H9 (cell line): ENCODE results near the gene PKN3. TPM values are rescaled to one million over a fixed set of nuclear protein-coding genes. Genes with fewer than 3 reads are reported as not detected.

Experiments
- DNase-seq: peaks from one replicate; pipeline ENCODE4 v3.0.0-alpha.2; 2017
- H2AFZ ChIP-seq: one replicate; pipeline ENCODE4 v1.6.1; 2013; ENCODE audit warnings: mild to moderate bottlenecking, low read length, control low read depth, moderate library complexity
- H2AK5ac ChIP-seq: 2 replicates; pipeline ENCODE4 v1.6.1; 2013; ENCODE audit warnings: low read length, control low read depth, mixed read lengths; ENCODE audit not compliant: insufficient read length
- H2BK120ac ChIP-seq: one replicate; pipeline ENCODE4 v1.6.1; 2013; ENCODE audit warnings: low read depth, mild to moderate bottlenecking, low read length, control low read depth, inconsistent platforms; ENCODE audit not compliant: poor library complexity, severe bottlenecking
- H2BK12ac ChIP-seq: 2 replicates; pipeline ENCODE4 v1.6.1; 2013; ENCODE audit warnings: low read length, control low read depth, mixed read lengths, low read depth; ENCODE audit not compliant: insufficient read length
- H2BK15ac ChIP-seq: 2 replicates; pipeline ENCODE4 v1.6.1; 2013; ENCODE audit warnings: low read depth, low read length, control low read depth
- H2BK20ac ChIP-seq: one replicate; pipeline ENCODE4 v1.6.1; 2013; ENCODE audit warnings: low read depth, mild to moderate bottlenecking, low read length, control low read depth, inconsistent platforms; ENCODE audit not compliant: poor library complexity, severe bottlenecking
- H2BK5ac ChIP-seq: 2 replicates; pipeline ENCODE4 v1.6.1; 2013; ENCODE audit warnings: low read length, control low read depth, mixed read lengths; ENCODE audit not compliant: insufficient read length
- H3K14ac ChIP-seq: 2 replicates; pipeline ENCODE4 v1.6.1; 2013; ENCODE audit warnings: low read length, control low read depth; ENCODE audit not compliant: insufficient read depth
- H3K18ac ChIP-seq: 2 replicates; pipeline ENCODE4 v1.6.1; 2013; ENCODE audit warnings: low read depth, mild to moderate bottlenecking, mixed read lengths, low read length, control low read depth; ENCODE audit not compliant: insufficient read length
- H3K23ac ChIP-seq: 2 replicates; pipeline ENCODE4 v1.6.1; 2013; ENCODE audit warnings: low read length, control low read depth, mixed read lengths, low read depth; ENCODE audit not compliant: insufficient read length
- H3K23me2 ChIP-seq: 2 replicates; pipeline ENCODE4 v1.6.1; 2013; ENCODE audit warnings: low read depth, mild to moderate bottlenecking, mixed read lengths, low read length, control low read depth; ENCODE audit not compliant: insufficient read length, poor library complexity, severe bottlenecking
- H3K27ac ChIP-seq: 2 replicates; pipeline ENCODE4 v1.5.1; 2013; ENCODE audit warnings: low read length, control low read depth, mixed read lengths, low read depth; ENCODE audit not compliant: insufficient read length
- H3K27me3 ChIP-seq: 2 replicates; pipeline ENCODE4 v1.6.1; 2013; ENCODE audit warnings: low read length, control low read depth, inconsistent platforms; ENCODE audit not compliant: insufficient read depth
- H3K4ac ChIP-seq: 2 replicates; pipeline ENCODE4 v1.6.1; 2013; ENCODE audit warnings: low read depth, mild to moderate bottlenecking, control low read depth, inconsistent platforms, low read length, moderate library complexity
- H3K4me1 ChIP-seq: 2 replicates; pipeline ENCODE4 v1.6.1; 2013; ENCODE audit warnings: low read length, control low read depth, inconsistent platforms; ENCODE audit not compliant: insufficient read depth
- H3K4me2 ChIP-seq: 2 replicates; pipeline ENCODE4 v1.6.1; 2013; ENCODE audit warnings: low read length, control low read depth, mixed read lengths; ENCODE audit not compliant: insufficient read length, insufficient read depth
- H3K56ac ChIP-seq: 2 replicates; pipeline ENCODE4 v1.6.1; 2013; ENCODE audit warnings: low read depth, mild to moderate bottlenecking, mixed read lengths, low read length, control low read depth; ENCODE audit not compliant: insufficient read length
- H3K79me1 ChIP-seq: 2 replicates; pipeline ENCODE4 v1.6.1; 2013; ENCODE audit warnings: low read depth, mild to moderate bottlenecking, moderate library complexity, low read length, control low read depth, inconsistent platforms; ENCODE audit not compliant: insufficient read depth, poor library complexity, severe bottlenecking
- H3K79me2 ChIP-seq: 2 replicates; pipeline ENCODE4 v1.6.1; 2013; ENCODE audit warnings: low read length, control low read depth, inconsistent platforms; ENCODE audit not compliant: insufficient read depth
- H3K9ac ChIP-seq: 2 replicates; pipeline ENCODE4 v1.6.1; 2013; ENCODE audit warnings: low read length, control low read depth, mixed read lengths; ENCODE audit not compliant: insufficient read length; ENCODE audit errors: extremely low read depth
- H3K9me3 ChIP-seq: one replicate; pipeline ENCODE4 v1.6.1; 2013; ENCODE audit warnings: low read depth, low read length, inconsistent platforms; ENCODE audit not compliant: control insufficient read depth
- H3T11ph ChIP-seq: one replicate; pipeline ENCODE4 v1.6.1; 2013; ENCODE audit warnings: mild to moderate bottlenecking, low read length, control low read depth, inconsistent platforms
- H4K20me1 ChIP-seq: one replicate; pipeline ENCODE4 v1.6.1; 2013; ENCODE audit not compliant: control insufficient read depth, insufficient read length, insufficient read depth
- H4K5ac ChIP-seq: 2 replicates; pipeline ENCODE4 v1.6.1; 2013; ENCODE audit warnings: low read depth, mild to moderate bottlenecking, mixed read lengths, low read length, control low read depth; ENCODE audit not compliant: insufficient read length
- H4K8ac ChIP-seq: replicated peaks from 2 replicates; pipeline ENCODE4 v1.6.1; 2013; ENCODE audit warnings: low read length, control low read depth, mixed read lengths, low read depth; ENCODE audit not compliant: insufficient read length
- H4K91ac ChIP-seq: 2 replicates; pipeline ENCODE4 v1.6.1; 2013; ENCODE audit warnings: low read depth, mild to moderate bottlenecking, moderate library complexity, mixed read lengths, low read length, control low read depth; ENCODE audit not compliant: insufficient read length
- H3K27ac Mint-ChIP-seq, 3 experiments: 2 replicates in 2 of 3; 3 replicates in 1 of 3; pipeline ENCODE4 v1.8.0; 2020 to 2021; ENCODE audit warnings: mixed read lengths in 3 of 3, mild to moderate bottlenecking in 1 of 3, moderate library complexity in 1 of 3
- H3K27me3 Mint-ChIP-seq: 2 replicates; pipeline ENCODE4 v1.8.0; 2021; ENCODE audit warnings: low read depth, mild to moderate bottlenecking, moderate library complexity, mixed read lengths
- H3K36me3 Mint-ChIP-seq, 3 experiments: 2 replicates in 2 of 3; 3 replicates in 1 of 3; pipeline ENCODE4 v1.8.0; 2020 to 2021; ENCODE audit warnings: low read depth in 3 of 3, mixed read lengths in 3 of 3; ENCODE audit not compliant: insufficient read depth in 1 of 3
- H3K4me1 Mint-ChIP-seq, 2 experiments: 2 replicates each; pipeline ENCODE4 v1.8.0; 2020; ENCODE audit warnings: mixed read lengths in 2 of 2
- H3K4me3 Mint-ChIP-seq, 2 experiments: 2 replicates in 1 of 2; 3 replicates in 1 of 2; pipeline ENCODE4 v1.8.0; 2020 to 2021; ENCODE audit warnings: mild to moderate bottlenecking in 2 of 2, mixed read lengths in 2 of 2, moderate library complexity in 1 of 2
- H3K9me3 Mint-ChIP-seq, 2 experiments: 2 replicates in 1 of 2; 3 replicates in 1 of 2; pipeline ENCODE4 v1.8.0; 2020; ENCODE audit warnings: mild to moderate bottlenecking in 2 of 2, mixed read lengths in 2 of 2, moderate library complexity in 1 of 2
- CTCF ChIP-seq: fragments of 200-600 bp; sonication (generic); conservative IDR thresholded peaks from 3 replicates; pipeline ENCODE4 v1.8.0; 2021; ENCODE audit warnings: antibody characterized with exemption, mild to moderate bottlenecking
- WGBS: extraction: QIAGEN DNeasy Blood & Tissue Kit; methylation state at CpG from one replicate; pipeline ENCODE4 v1.1.7; 2013; ENCODE audit warnings: missing lambda C conversion rate, low lambda C conversion rate, mixed read lengths; ENCODE audit not compliant: insufficient read length; ENCODE audit errors: extremely low coverage; 5-methylcytosine and 5-hydroxymethylcytosine counted together
- total RNA-seq: library from RNA; stranded (reverse); gene quantifications from 2 replicates; pipeline ENCODE4 v1.2.1, GENCODE V29; 2021

Gene PKN3
- total RNA-seq, 1 experiment from 2014 or later: 25.0 TPM

- whole genome bisulfite sequencing: no CpG with 5 or more reads among the region's 1 CpG
- H3K18ac ChIP-seq: no peak overlapping the region
These were observed 41.1 kb downstream of the PKN3 start for GRCh38 chr9:128743421-128743820.

More at GRCh38 chr9:128743421-128743820, 41.1 kb downstream of the PKN3 start:
- no peak overlapping the region for H2AFZ ChIP-seq
- Mint-ChIP-seq H3K9me3 (no peaks in the 10 kb centered on the region), H3K4me1 (no peaks in the 10 kb centered on the region), H3K27me3 (no peaks in the 10 kb centered on the region; the same call in 1 of the 2 replicates), H3K36me3 (peaks cover 2 to 17% (median 13%) of the 10 kb centered on the region in 3 experiments; a peak in 6 of 7 replicates), H3K27ac (no peak overlapping the region), H3K4me3 (no peak overlapping the region)
- no peak overlapping the region for H3K56ac ChIP-seq
- H3K27ac ChIP-seq: no peak overlapping the region
- no peak overlapping the region for H2AK5ac ChIP-seq
- no peaks in the 10 kb centered on the region for H3K23me2 ChIP-seq
- no peak overlapping the region for H2BK120ac ChIP-seq
- no peaks in the 10 kb centered on the region for H3K27me3 ChIP-seq
- H2BK20ac ChIP-seq: no peak overlapping the region
- H2BK12ac ChIP-seq: no peak overlapping the region
- H2BK15ac ChIP-seq: no peak overlapping the region
- H3T11ph ChIP-seq: no peak overlapping the region
- no peaks in the 10 kb centered on the region for H3K9me3 ChIP-seq
- no peak for DNase-seq
- H3K4me2 ChIP-seq: no peak overlapping the region
- no peak overlapping the region for H4K91ac ChIP-seq
- TF ChIP-seq CTCF: no peak
- no peaks in the 10 kb centered on the region for H3K79me2 ChIP-seq
- H3K4me1 ChIP-seq: no peaks in the 10 kb centered on the region
- no peaks in the 10 kb centered on the region for H3K79me1 ChIP-seq
- no peak overlapping the region for H3K14ac ChIP-seq
- no peak overlapping the region for H3K9ac ChIP-seq
- no peaks in the 10 kb centered on the region for H4K20me1 ChIP-seq
- no peak overlapping the region for H3K23ac ChIP-seq
- no peak overlapping the region for H2BK5ac ChIP-seq
- no peak overlapping the region for H3K4ac ChIP-seq
- no peak overlapping the region for H4K8ac ChIP-seq
- H4K5ac ChIP-seq: no peak overlapping the region
